Hematopoietic multipotent progenitor cell treated with erythropoietin and hydrocortisone succinate and interleukin-3 and kit ligand, for 15 days (in vitro differentiated cells): ENCODE measurements around the gene TANC2.

Experiments
- DNase-seq: peaks from one replicate; pipeline ENCODE4 v3.0.0-alpha.2; 2015; ENCODE audit warnings: low spot score

The TANC2 gene

DNA sequence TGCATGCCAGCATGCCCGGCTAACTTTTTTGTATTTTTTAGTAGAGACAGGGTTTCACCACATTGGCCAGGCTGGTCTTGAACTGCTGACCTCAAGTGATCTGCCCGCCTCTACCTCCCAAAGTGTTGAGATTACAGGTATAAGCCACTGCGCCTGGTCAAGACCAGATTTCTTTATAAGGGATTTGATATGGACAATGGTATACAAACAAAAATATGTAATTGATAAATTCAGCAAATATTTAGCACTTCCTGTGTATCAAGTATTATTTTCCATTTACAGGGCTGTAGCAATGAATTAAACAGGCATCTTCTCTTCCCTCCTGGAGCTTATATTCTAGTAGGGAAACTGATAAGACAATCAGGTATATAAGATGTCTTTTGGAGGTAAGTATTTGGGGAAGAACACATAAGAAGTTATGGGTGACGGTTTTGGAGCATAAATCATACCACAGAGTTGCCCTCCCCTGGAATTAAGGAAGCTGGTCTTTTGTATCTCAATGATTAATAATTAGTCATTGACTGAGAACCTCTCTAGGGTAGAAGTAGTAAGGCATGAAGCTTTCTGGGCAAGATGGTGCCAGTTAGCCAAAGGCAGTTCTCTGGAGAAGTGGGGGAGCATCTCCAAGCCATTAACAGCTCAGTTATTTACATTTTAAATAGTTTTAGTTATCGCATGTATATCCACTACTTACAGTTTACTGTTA, 35.8 kb downstream of the TANC2 start:
- DNase-seq = no peak

GRCh38 chr17:63002625-63003024, 36.6 kb downstream of the TANC2 start:
- DNase-seq = no peak

DNA sequence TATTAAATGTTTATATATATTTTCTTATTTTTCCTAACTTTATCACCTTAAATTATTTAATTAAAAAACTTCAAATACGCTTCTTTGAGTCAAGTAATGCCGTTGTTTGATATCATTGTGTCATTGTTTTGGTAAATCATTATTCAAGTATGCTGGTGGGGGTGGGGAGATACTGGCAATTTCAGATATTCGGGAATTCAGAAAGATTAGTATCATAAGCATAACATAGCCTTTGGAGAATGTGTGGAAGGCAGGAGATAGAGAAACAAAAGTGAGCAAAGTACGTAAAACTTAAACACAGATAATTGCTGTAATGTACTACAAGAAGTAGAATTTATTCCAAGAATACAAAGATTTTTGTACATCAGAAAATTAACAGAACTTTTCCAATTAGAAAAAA, 49.8 kb downstream of the TANC2 start:
- DNase-seq = no peak
